ENCODE data around the gene RFX2.
"Not testable (repeated sequence)": the region's sequence is repeated elsewhere in the genome, so short reads cannot be mapped to it uniquely, and the experiment has no call there.

- TF ChIP-seq EHMT2 (IDR thresholded peaks at IDR 0.05; ENCODE audit: low read depth); EP300 (IDR thresholded peaks at IDR 0.05); JUNB (IDR thresholded peaks at IDR 0.05); ELK1 (IDR thresholded peaks at IDR 0.05; ENCODE audit: low read depth, low read length); REST (IDR thresholded peaks at IDR 0.05); E2F6 (IDR thresholded peaks at IDR 0.05; ENCODE audit: borderline replicate concordance, low read depth); FOSL2 (IDR thresholded peaks at IDR 0.05); FOSL2 (CRISPR knock-in tag; IDR thresholded peaks at IDR 0.05); POLR2A (IDR thresholded peaks at IDR 0.05; ENCODE audit: low read length); JUN (IDR thresholded peaks at IDR 0.05); CTCF (IDR thresholded peaks at IDR 0.05): not testable (repeated sequence)
Observed at GRCh38 chr19:6106643-6107294, 3.5 kb downstream of the RFX2 start.
